HL-60 (cell line): Measurements from ENCODE around the gene SMCO1.

Experiments used
- DNase-seq, 2 experiments: peaks; one replicate each; pipeline ENCODE4 v3.0.0-alpha.2; 2010 to 2020; ENCODE audit warnings: low read depth in 1 of 2, low spot score in 1 of 2
- H3K27ac ChIP-seq: fragments of 250-450 bp; sonication (Bioruptor Pico); replicated peaks from 2 replicates; pipeline ENCODE4 v1.5.1; 2020; ENCODE audit warnings: mild to moderate bottlenecking, moderate library complexity
- H3K27me3 ChIP-seq: fragments of 250-450 bp; sonication (Bioruptor Pico); 2 replicates; pipeline ENCODE4 v1.5.1; 2021; ENCODE audit warnings: mild to moderate bottlenecking, moderate library complexity; ENCODE audit not compliant: insufficient read depth, poor library complexity, severe bottlenecking
- H3K4me3 ChIP-seq: replicated peaks from 2 replicates; pipeline ENCODE4 v1.5.1; 2011; ENCODE audit warnings: mild to moderate bottlenecking, control low read depth, low read length; ENCODE audit not compliant: insufficient read depth
- CTCF ChIP-seq: IDR thresholded peaks from one replicate; pipeline ENCODE4 v1.5.1; 2011; ENCODE audit warnings: low read length, control low read depth, inconsistent platforms; ENCODE audit not compliant: insufficient read depth
- GABPA ChIP-seq: IDR thresholded peaks from 2 replicates; pipeline ENCODE4 v1.6.1; 2012; ENCODE audit warnings: low read depth
- POLR2AphosphoS5 ChIP-seq: IDR thresholded peaks from 2 replicates; pipeline ENCODE4 v1.6.1; 2012; ENCODE audit warnings: low read depth
- REST ChIP-seq: IDR thresholded peaks from 2 replicates; pipeline ENCODE4 v1.6.1; 2012; ENCODE audit warnings: low read depth; ENCODE audit not compliant: insufficient replicate concordance
- SPI1 ChIP-seq: IDR thresholded peaks from 2 replicates; pipeline ENCODE4 v1.6.1; 2012; ENCODE audit warnings: low read depth, mild to moderate bottlenecking, borderline replicate concordance

SMCO1 gene

GRCh38 chr3:196518966-196519717 lies 4.0 kb upstream of the SMCO1 start:
- H3K27me3 ChIP-seq = no peaks in the 10 kb centered on the region
- H3K27ac ChIP-seq = no peak overlapping the region
- H3K4me3 ChIP-seq = no peak overlapping the region
- peak; percentile 28 for TF ChIP-seq CTCF
- TF ChIP-seq SPI1 = no peak
- no peak for TF ChIP-seq POLR2AphosphoS5
- TF ChIP-seq GABPA = no peak
- no peak for TF ChIP-seq REST
- DNase-seq = peak; percentile 57 to 82

- TF ChIP-seq CTCF (no peak), REST (no peak), GABPA (no peak), SPI1 (no peak), POLR2AphosphoS5 (no peak)
- DNase-seq = no peak
- no peak overlapping the region for H3K4me3 ChIP-seq
- H3K27me3 ChIP-seq = no peaks in the 10 kb centered on the region
- no peak overlapping the region for H3K27ac ChIP-seq
These were observed 2.8 kb upstream of the SMCO1 start for GRCh38 chr3:196517919-196518318.

GRCh38 chr3:196517162-196517800 lies 2.1 kb upstream of the SMCO1 start:
- TF ChIP-seq SPI1 = no peak
- TF ChIP-seq POLR2AphosphoS5 = no peak
- no peak for TF ChIP-seq CTCF
- TF ChIP-seq REST = no peak
- no peak for TF ChIP-seq GABPA
- no peak for DNase-seq
- Histone ChIP-seq H3K27ac (no peak overlapping the region), H3K27me3 (no peaks in the 10 kb centered on the region), H3K4me3 (no peak overlapping the region)
